Ramos (cell line): ENCODE results near the gene ADGRL3.
"Not testable (repeated sequence)": the region's sequence is repeated elsewhere in the genome, so short reads cannot be mapped to it uniquely, and the experiment has no call there.

ENCODE experiments used
- in situ Hi-C: fragments of 300-500 bp; cut with MboI; formaldehyde crosslinking; loops from one replicate; pipeline ENCODE4 v1.14.3; 2022; ENCODE audit warnings: low sequenced_read_pairs; ENCODE audit not compliant: unreplicated experiment

ADGRL3 gene

DNA sequence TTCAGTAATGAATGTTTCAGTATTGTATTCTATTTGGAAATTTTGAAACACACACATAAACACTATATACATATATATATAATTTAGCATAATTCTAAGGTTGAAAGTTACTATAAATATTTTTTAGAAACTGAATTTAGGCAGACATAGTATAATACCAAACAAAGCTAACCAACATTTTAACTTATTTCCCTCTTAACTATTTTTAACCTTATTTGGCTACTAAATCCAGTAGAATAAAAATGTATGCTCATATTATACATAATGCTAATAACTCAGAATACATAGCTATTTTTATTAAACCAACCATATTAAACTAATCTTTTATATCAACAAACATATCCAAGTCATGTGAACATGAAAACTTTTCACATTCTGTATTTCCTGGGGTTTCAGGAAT lies 563.6 kb downstream of the ADGRL3 start:
- in situ Hi-C loops, result no loop called here

DNA sequence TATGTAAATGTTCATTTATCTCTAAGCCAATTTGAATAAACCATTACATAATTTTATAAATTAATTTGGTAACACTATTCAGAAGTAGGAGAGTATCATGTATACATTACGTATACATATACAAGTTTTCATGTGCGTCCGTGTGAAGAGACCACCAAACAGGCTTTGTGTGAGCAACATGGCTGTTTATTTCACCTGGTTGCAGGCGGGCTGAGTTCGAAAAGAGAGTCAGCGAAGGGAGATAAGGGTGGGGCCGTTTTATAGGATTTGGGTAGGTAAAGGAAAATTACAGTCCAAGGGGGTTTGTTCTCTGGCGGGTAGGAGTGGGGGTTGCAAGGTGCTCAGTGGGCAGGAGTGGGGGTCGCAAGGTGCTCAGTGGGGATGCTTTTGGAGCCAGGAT lies 564.0 kb downstream of the ADGRL3 start:
- in situ Hi-C loops, result not testable (repeated sequence)

DNA sequence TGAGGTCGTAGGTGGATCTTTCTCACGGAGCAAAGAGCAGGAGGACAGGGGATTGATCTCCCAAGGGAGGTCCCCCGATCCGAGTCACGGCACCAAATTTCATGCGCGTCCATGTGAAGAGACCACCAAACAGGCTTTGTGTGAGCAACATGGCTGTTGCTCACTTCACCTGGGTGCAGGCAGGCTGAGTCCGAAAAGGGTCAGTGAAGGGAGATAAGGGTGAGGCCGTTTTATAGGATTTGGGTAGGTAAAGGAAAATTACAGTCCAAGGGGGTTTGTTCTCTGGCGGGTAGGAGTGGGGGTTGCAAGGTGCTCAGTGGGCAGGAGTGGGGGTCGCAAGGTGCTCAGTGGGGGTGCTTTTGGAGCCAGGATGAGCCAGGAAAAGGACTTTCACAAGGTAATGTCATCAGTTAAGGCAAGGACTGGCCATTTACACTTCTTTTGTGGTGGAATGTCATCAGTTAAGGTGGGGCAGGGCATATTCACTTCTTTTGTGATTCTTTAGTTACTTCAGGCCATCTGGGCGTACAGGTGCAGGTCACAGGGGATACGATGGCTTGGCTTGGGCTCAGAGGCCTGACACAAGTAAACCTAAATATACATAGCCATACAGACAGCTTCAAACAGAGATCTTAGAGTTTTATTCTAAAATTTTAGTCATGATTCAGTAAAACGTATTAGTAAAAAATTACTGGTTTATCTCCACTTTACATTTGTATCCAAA lies 569.5 kb downstream of the ADGRL3 start:
- in situ Hi-C loops, result not testable (repeated sequence)

DNA sequence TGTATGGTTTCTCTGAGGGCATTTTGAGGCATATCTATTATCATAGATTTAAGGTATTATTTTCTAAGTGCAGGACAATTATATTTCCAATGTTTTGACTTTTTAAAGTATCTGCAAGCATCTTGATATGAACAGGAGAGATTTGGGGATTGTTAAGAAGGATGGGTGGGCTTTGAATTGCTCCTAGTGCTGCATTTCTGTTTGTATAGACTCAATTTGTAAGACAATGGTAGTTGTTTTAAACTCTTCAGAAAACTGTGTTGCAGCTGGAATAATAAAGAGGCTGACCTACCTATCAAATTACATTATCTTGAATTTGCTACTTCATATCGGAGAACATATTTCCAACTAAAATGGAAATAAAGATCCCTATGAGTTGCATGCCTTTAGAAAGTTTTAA lies 570.3 kb downstream of the ADGRL3 start:
- in situ Hi-C loops, result no loop called here

DNA sequence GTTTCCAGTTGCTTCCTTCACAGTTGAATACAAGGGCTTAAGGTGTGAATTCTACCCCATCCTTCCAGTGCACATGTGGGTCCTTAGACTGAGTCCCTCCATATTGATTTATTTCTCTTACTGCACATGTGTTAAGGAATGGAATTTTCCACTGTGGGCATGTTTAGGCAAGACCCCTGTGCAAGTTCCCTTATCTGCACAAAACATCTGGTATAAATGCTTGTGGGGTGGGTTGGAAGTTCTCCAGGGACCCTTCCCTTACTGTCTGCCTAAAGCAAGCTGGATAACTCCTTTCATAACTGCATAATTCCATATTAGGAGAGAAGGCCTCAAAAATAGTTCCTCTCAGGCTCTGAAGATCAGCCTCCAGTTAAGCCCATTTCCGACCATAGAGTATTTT lies 570.9 kb downstream of the ADGRL3 start:
- in situ Hi-C loops, result no loop called here

DNA sequence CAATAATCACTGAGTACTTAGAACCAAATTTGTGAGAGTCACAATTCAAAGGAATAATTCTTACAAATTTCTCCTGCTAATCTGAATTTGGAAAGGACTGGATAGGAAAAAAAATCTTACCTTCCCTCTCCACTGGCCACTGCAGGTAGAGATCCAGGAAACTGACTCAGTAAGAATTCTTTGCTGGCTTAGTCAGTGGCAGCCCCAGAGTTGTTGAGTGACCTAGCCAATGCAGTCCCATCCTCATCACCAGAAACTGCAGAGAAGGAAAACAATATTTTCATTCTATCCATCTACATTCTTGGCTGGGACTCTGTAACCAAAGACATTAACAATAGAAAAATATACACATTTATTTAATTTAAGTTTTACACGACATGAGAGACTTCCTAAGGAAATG lies 572.0 kb downstream of the ADGRL3 start:
- in situ Hi-C loops, result no loop called here

DNA sequence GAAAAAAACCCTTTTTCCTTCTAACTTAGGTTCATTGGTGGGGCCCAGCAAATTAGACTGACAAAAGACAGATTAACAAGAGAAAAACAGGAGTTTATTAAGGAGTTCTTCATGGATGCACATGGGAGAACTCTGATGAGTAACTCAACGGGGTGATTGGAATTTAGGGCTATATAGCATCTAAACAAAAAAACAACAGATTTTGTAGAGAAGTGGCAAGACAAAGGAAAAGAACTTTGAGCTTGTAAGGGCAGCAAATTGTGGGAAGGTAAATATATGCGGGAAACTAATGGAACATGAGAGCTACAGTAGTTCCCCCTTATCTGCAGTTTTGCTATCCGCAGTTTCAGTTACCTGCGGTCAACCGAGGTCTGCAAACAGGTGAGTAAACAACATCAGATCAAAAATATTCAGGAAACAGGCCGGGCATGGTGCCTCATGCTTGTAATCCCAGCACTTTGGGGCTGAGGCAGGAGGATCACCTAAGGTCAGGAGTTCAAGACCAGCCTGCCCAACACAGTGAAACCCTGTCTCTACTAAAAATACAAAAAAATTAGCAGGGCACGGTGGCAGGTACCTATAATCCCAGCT lies 573.6 kb downstream of the ADGRL3 start:
- in situ Hi-C loops, result no loop called here

DNA sequence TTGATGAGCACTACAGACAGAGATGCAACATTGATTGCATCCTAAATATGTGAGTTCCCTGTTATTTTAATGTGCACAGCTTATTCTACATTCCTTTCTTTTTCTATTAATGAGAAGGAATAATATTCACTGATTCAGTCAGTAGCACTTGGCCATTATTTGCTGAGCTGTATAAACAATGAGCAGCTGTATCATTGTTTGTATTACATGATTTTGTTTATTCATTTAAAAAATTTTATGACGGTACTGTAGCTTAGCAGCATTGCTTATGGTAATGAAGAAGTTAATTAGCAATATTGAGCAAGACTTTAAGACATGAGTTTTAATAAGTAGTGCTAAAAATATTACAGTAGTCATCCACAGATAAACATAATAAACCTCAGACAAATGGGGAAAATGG lies 582.0 kb downstream of the ADGRL3 start:
- in situ Hi-C loops, result no loop called here

DNA sequence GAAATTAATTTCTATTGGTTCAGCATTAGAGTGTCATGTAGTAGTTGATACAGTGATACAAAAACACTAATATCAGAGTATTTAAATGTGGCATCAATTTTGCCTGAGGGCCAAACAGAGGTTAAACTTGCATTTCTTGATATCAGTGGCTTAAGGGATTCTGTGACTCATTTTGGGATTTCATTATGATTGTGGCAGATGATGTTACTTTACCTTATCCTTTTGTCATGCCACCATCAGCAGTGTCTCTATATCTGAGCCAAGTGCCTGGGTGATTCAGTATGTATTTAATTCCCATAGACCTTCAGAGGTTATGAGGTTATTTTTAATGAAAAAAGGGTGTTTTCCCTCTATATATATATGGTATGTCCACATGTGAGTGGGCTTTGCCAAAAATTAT lies 582.9 kb downstream of the ADGRL3 start:
- in situ Hi-C loops, result no loop called here

DNA sequence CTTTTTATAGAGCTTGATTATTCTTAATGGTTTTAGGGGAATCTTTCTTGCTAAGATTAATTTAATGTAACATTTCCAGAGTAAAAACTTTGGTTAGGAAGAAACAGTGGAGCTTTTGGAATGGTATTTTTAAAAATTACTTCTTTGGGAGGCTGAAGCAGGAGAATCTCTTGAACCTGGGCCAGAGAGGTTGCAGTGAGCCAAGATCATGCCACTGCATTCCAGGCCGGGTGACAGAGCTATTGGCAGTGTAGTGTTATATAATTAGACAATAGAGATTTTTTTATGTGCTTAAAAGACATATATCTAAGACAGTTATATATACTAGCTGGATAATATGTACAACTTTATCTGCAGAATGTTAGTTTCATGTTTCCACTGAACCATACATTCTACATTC lies 585.6 kb downstream of the ADGRL3 start:
- in situ Hi-C loops, result no loop called here

DNA sequence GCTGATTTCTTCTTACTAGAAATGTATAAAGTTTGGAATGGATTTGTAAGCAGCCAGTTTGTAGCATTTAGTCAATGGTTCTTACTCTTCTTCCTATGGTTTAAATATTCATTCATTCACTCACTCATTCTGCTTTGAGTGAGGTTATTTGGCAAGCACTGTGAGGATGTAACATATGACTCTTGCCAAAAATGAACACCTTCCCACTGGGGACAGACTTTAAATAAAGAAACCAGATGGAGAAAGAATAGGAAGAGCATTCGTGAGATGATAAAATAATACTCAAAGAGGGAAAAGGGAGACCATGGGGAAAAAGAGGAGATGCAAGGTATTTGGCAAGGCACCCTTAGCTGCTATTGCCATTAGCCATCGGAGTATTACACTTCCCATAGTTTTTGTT lies 586.1 kb downstream of the ADGRL3 start:
- in situ Hi-C loops, result no loop called here

DNA sequence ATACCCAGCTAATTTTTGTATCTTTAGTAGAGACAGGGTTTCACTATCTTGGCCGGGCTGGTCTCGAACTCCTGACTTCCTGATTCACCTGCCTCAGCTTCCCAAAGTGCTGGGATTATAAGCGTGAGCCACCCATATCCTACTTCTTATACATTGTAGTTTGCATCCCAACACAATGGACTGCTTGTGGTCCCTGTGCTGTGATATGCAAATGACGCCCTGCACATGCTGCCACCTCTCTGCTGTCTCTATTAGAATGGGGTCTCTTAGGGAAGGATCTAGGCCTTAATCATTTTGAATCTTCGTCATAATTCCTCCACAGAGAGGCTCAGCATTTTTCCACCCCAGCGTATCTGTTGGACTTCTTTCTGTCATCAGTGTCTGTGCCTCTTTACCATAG lies 595.9 kb downstream of the ADGRL3 start:
- in situ Hi-C loops, result no loop called here

DNA sequence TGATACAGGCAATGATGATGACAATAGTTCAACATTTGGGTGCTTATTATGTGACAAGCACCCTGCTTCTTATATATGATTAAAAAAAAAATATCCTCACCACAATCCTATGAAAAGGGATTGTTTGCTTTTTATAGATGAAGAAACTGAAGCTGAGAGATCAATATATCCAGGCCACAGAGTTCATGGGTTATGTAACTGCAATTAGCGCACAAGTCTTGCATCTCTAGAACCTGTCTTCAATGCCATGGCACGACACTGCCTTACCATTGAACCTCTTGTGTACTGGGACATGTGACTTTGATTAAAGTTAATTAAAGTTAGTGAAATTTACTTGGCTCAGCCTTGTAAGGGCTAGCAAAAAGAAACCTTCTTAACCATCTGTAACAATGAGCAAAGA lies 599.7 kb downstream of the ADGRL3 start:
- in situ Hi-C loops, result no loop called here

DNA sequence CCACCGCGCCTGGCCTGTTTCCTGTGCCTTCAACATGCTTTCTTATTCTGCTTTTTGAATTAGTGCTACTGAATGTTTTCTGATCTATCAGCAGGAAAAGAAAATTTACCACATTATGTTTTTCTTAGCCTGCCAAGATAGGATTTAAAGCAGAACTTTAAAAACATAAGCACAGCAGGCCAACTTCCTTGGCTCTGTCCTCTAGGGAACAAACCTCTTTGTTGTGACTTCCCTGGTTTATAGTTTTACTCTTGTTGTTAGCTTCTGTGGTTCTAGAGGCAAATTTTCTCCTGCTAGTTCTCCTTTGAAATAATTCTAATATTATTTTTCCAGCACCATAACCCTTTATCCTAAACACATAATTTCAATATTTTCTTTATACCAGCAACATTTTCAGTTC lies 605.1 kb downstream of the ADGRL3 start:
- in situ Hi-C loops, result no loop called here

DNA sequence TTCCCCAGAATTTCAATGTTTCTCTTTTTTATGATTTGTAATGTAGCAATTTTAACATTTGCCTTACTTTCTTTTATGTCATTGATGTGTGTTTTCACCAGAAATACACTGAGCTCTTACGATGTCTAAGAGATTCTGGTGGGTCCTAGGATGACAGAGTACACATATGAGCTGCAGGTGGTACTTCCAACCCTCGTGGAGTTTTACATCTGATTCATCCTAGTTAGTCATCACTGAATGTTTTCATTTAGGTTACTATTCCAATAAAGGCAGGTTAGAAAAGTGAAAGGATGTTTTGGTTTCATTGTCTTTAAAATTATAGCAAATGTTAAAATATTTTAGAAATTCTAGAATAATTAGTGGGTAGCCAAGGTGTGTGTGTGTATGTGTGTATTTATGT lies 605.9 kb downstream of the ADGRL3 start:
- in situ Hi-C loops, result no loop called here

DNA sequence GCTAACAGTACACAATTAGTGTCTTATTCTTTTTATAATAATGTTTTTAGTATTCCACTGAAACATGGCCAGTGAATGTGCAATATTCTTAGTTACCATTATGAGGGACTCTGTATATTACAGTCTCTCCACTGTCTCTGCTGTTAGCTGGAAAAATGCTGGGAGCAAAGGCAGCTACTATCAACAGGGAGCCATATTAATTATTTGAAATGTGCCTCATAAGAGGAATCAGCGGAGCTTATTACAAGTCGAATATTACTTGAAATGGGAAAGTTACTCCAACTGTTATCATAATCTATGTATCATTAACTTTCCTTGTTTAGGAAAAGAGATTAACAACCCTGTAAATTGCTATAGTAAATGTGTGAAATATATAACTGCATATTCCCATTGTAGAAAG lies 612.0 kb downstream of the ADGRL3 start:
- in situ Hi-C loops, result no loop called here

DNA sequence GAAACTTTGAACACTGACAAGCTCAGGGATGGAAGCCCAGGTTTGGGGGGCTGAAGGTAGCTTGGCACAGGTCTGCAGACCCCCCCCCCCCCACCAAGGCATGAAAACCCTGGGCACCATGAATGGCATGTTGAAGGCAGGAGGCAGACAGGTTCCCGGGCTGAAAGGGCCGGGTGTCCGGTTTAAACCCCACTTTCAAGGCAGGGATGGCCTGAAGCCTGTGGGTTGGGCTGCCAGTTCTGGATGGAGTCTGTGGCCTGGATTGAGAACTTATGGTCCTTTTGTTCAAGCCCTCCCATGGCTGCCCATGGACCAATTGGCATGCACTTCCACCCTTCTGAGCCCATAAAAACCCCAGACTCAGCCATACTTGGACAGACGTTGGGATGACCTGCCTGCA lies 616.9 kb downstream of the ADGRL3 start:
- in situ Hi-C loops, result no loop called here

DNA sequence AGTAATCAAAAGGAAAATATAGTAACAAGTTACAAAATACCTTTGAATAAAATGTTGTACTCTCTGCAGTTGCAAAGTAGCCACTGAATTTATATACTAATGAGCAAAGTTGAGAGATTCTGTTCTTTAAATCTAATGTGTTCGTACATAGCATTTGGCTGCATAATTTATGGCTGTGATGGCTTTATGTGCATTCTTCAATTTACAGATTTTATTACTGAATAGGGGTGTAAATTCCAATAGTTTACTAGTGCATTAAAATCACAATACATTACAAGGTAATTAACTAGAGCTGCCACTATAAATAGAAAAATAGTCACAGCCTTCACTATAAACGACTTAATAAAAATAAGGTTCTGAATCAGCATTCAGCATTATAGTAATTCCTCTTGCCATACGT lies 620.0 kb downstream of the ADGRL3 start:
- in situ Hi-C loops, result no loop called here

DNA sequence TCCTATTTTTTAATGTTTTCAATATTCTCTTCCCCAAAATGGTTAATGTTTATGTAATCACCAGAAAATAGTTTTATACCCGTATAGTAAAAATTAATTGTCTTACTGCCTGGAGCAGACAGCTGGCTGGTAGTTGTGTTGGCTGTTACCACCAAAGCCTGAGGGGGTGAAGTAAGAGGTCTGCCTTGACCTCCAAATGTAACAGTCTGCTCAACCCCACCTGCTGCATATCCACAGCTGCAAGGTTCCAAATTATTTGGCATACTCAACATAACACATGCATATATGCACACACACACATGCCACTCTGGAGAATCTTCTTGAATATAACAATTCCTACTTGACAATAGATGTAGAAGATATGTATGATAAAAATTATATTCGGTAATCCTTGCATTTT lies 624.3 kb downstream of the ADGRL3 start:
- in situ Hi-C loops, result no loop called here

DNA sequence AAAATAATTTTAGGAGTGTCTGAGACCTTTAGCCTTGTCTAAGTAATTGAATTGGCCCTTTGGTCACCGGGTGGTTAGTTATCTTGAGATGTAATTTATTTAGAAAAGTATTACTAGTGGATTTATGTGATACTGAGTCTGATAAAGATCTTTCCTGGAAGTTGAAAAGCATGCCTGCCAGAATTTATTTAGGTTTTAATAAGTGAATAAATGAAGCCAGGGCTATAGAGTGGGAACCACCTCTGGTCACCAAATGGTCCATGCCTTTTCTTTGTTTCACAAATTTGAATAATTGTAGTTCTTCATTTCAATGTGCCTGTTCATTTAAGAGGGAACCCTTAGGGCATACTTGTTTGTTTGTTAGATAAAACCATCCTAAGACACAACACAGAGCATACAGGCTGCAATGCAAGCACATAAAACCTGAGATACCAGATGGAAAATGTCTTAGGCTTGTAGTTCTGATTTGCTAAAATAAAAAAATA lies 627.8 kb downstream of the ADGRL3 start:
- in situ Hi-C loops, result no loop called here

DNA sequence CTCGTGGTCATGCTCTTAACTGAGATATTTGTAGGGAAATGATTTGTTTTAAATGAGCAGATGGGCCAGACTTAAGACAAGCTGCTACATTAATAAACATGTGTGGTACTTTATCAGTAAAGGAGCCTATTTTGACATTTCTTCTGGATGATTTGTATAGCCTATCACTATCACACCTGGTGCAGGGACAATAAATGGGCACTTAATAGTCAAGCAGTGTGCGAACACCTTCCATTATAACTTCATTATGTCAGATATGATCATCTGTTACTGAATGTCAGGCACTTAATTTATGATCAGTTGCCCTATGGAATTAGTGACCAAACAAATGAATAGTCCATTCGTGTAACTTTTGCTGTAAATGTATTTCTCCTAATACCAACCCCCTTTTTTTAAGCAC lies 628.8 kb downstream of the ADGRL3 start:
- in situ Hi-C loops, result no loop called here

DNA sequence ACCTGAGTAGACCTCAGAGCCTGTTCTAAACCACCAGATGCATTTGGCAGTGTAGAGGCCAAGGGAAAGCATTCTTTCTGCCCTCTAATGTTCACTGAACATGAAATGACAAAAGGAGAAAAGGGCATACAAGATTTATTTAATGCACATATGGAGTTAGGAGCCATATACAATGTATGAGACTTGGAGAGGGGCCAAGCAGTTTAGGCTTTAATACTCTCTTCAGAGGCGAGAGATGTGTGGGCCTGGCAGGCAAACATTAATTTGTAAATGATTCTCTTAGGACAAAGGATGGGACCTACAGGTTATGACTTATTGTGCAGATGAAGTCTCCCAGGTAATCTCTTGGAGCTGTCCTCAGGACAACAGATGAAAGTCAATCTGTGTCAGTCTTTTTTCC lies 631.9 kb downstream of the ADGRL3 start:
- in situ Hi-C loops, result no loop called here
